Fibroblast of lung (primary cell): ENCODE results near the gene CLPX. TPM values are rescaled to one million over a fixed set of nuclear protein-coding genes. Genes with fewer than 3 reads are reported as not detected.
A peak's percentile ranks its signal among the peaks of the same experiment; 100 is the strongest.

Source experiments
- DNase-seq, 2 donors: peaks; one replicate each; pipeline versions ENCODE4 v3.0.0 to v3.0.0-alpha.2; 2010; ENCODE audit warnings: low read depth in 2 of 2
- H2AFZ ChIP-seq: 2 replicates; pipeline ENCODE4 v1.5.1; 2012; ENCODE audit warnings: low read length, control low read depth, inconsistent platforms
- H3K27ac ChIP-seq: 2 replicates; pipeline ENCODE4 v1.5.1; 2011; ENCODE audit warnings: low read length, control low read depth; ENCODE audit not compliant: insufficient read depth
- H3K27me3 ChIP-seq: 2 replicates; pipeline ENCODE4 v1.5.1; 2011; ENCODE audit warnings: mild to moderate bottlenecking, low read length; ENCODE audit not compliant: control insufficient read depth, insufficient read depth
- H3K36me3 ChIP-seq: 2 replicates; pipeline ENCODE4 v1.5.1; 2011; ENCODE audit warnings: low read length; ENCODE audit not compliant: control insufficient read depth, insufficient read depth
- H3K4me1 ChIP-seq: 2 replicates; pipeline ENCODE4 v1.5.1; 2011; ENCODE audit warnings: low read length; ENCODE audit not compliant: control insufficient read depth, insufficient read depth; ENCODE audit errors: extremely low read depth
- H3K4me2 ChIP-seq: 2 replicates; pipeline ENCODE4 v1.5.1; 2011; ENCODE audit warnings: low read length, control low read depth; ENCODE audit not compliant: insufficient read depth; ENCODE audit errors: extremely low read depth
- H3K4me3 ChIP-seq, 4 experiments: fragments of 200-600 bp in 1 of 4; sonication (generic) in 1 of 4; replicated peaks in 1 of 4; 2 replicates each; pipeline ENCODE4 v1.5.1; 2011 to 2016; ENCODE audit warnings: low read length in 4 of 4, low read depth in 3 of 4, mild to moderate bottlenecking in 3 of 4, control low read depth in 2 of 4, inconsistent platforms in 1 of 4, mixed read lengths in 1 of 4; ENCODE audit not compliant: insufficient read depth in 1 of 4; ENCODE audit errors: control extremely low read depth in 1 of 4
- H3K79me2 ChIP-seq: 2 replicates; pipeline ENCODE4 v1.5.1; 2012; ENCODE audit warnings: mild to moderate bottlenecking, low read length, inconsistent platforms; ENCODE audit not compliant: control insufficient read depth, insufficient read depth
- H3K9ac ChIP-seq: 2 replicates; pipeline ENCODE4 v1.5.1; 2011; ENCODE audit warnings: mild to moderate bottlenecking, low read length, control low read depth; ENCODE audit not compliant: insufficient read depth
- H3K9me3 ChIP-seq: 2 replicates; pipeline ENCODE4 v1.5.1; 2012; ENCODE audit warnings: low read depth, low read length; ENCODE audit not compliant: control insufficient read depth, insufficient read depth
- H4K20me1 ChIP-seq: 2 replicates; pipeline ENCODE4 v1.5.1; 2011; ENCODE audit warnings: low read length; ENCODE audit not compliant: control insufficient read depth, insufficient read depth; ENCODE audit errors: extremely low read depth
- EZH2 ChIP-seq: IDR thresholded peaks from 2 replicates; pipeline ENCODE4 v1.5.1; 2012; ENCODE audit warnings: low read length, control low read depth, mild to moderate bottlenecking; ENCODE audit errors: missing control alignments
- polyA minus RNA-seq: library from RNA; depleted of rRNA, polyadenylated mRNA; stranded (reverse); fragments of >200 nt; gene quantifications from 2 replicates; pipeline ENCODE4 v1.2.3, GENCODE V29; 2011; ENCODE audit warnings: low replicate concordance
- polyA plus RNA-seq, 2 donors: library from polyadenylated mRNA; depleted of rRNA in 1 of 2; stranded (reverse) in 1 of 2; unstranded in 1 of 2; fragments of >200 nt; gene quantifications; 2 replicates each; pipeline ENCODE4 v1.2.1, GENCODE V29; 2011 to 2012; ENCODE audit warnings: missing spikeins in 1 of 2
- total RNA-seq: library from RNA; depleted of rRNA; stranded (reverse); fragments of >200 nt; gene quantifications from 2 replicates; pipeline ENCODE4 v1.2.1, GENCODE V29; 2014
- TF ChIP-seq, protein P1 (sequence below), 2 donors: IDR thresholded peaks in 1 of 2; conservative IDR thresholded peaks in 1 of 2; 1 replicate in 1 of 2; 2 replicates in 1 of 2; pipeline ENCODE4 v1.5.1; 2011 to 2012; ENCODE audit warnings: low read length in 2 of 2, control low read depth in 1 of 2, inconsistent platforms in 1 of 2, low read depth in 1 of 2, mild to moderate bottlenecking in 1 of 2

The CLPX gene
- total RNA-seq (36.2 and 42.1 TPM in 2 replicates), polyA plus RNA-seq (50.4 and 53.4 TPM in 2 replicates), polyA minus RNA-seq (5.6 and 5.8 TPM in 2 replicates)
- polyA plus RNA-seq (2012), result 26.6 and 29.5 TPM in 2 replicates

DNA sequence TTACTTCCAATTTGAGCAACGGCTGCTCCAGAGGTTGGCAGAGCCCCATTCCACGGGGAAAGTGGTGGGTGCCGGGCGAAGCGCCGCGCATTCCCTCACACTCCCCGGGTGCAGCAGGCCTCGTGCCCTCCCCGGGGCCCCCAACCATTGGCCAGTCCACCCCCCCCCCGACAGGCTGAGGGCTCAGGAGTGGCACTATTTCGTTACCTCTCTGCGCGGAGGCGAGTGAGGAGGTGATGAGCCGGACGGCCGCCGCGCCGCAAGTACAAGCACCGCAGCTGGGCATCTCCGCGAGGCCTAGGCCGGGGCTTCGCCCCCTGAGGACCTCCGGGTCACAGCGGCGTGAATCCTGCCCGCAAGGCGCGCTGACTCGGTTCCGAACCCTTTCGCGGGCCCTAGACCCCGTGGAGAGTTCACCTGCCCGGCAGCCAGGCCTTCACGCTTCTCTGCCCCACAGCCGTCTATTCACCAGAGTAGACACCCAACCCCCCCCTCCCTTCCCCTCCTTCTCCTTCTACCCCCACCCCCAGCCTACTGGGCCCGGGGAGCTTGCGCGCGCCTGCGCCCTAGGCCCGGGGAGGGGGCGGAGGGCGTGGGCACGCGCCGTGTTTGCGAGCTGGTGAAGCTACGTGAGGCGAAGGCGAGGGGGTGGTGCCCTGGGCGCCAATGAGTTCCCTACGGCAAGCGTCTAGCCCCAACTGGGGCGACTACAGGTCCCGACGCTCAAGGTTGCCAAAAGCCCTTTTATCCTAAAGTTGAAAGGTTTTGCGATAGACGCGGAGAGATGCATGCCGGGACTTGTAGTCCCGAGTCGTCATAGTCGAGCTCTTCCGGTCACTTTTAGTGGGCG lies at the start of gene CLPX:
Gene CLPX (minus strand): TSS at position 475 of the 850 bp plus-strand sequence. CDS start 189 bp downstream, at position 286.
- Histone ChIP-seq H3K9ac (peak within 1 kb of the TSS; percentile 89), H3K4me1 (peaks cover 2% of the 10 kb centered on the region), H3K36me3 (no peaks in the 10 kb centered on the region), H2AFZ (peak within 1 kb of the TSS; percentile 94), H3K79me2 (peaks cover 46% of the 10 kb centered on the region), H3K4me2 (peak within 1 kb of the TSS; percentile 88), H4K20me1 (peaks cover 3% of the 10 kb centered on the region), H3K27me3 (no peaks in the 10 kb centered on the region), H3K9me3 (no peaks in the 10 kb centered on the region), H3K4me3 (peak within 1 kb of the TSS; percentile 78 to 98 (median 96)), H3K27ac (peak within 1 kb of the TSS; percentile 76)
- peak; percentile 89 to 95 for DNase-seq
- no peak for TF ChIP-seq EZH2
- TF ChIP-seq, protein P1, sequence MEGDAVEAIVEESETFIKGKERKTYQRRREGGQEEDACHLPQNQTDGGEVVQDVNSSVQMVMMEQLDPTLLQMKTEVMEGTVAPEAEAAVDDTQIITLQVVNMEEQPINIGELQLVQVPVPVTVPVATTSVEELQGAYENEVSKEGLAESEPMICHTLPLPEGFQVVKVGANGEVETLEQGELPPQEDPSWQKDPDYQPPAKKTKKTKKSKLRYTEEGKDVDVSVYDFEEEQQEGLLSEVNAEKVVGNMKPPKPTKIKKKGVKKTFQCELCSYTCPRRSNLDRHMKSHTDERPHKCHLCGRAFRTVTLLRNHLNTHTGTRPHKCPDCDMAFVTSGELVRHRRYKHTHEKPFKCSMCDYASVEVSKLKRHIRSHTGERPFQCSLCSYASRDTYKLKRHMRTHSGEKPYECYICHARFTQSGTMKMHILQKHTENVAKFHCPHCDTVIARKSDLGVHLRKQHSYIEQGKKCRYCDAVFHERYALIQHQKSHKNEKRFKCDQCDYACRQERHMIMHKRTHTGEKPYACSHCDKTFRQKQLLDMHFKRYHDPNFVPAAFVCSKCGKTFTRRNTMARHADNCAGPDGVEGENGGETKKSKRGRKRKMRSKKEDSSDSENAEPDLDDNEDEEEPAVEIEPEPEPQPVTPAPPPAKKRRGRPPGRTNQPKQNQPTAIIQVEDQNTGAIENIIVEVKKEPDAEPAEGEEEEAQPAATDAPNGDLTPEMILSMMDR (conservative IDR thresholded peaks at IDR 0.05 in 1 of 2, IDR thresholded peaks at IDR 0.05 in 1 of 2; ENCODE audit: low read depth in 1 of 2, low read length in 2 of 2), result no peak

DNA sequence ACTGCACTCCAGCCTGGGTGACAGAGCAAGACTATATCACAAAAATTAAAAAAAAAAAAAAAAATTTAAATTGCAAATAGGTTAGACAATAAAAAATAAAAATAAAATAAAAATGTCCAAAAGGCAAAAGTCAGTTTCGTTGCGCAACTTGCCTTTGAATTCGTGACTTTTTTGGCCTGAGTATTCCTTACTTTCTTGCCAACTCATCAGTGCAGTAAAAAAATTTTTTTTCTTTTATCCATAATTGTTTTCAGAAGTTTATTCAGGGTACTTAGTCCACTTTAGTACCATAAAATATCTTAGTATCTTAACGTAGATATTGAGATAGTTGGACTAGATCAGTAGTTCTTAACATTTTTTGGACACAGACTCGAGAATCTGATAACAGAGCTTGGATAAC lies 48.6 kb upstream of the CLPX start:
- Histone ChIP-seq H3K9ac (no peak overlapping the region), H3K36me3 (no peaks in the 10 kb centered on the region)
- TF ChIP-seq, protein P1 (conservative IDR thresholded peaks at IDR 0.05 in 1 of 2, IDR thresholded peaks at IDR 0.05 in 1 of 2; ENCODE audit: low read depth in 1 of 2, low read length in 2 of 2), result no peak
- TF ChIP-seq EZH2, result no peak

DNA sequence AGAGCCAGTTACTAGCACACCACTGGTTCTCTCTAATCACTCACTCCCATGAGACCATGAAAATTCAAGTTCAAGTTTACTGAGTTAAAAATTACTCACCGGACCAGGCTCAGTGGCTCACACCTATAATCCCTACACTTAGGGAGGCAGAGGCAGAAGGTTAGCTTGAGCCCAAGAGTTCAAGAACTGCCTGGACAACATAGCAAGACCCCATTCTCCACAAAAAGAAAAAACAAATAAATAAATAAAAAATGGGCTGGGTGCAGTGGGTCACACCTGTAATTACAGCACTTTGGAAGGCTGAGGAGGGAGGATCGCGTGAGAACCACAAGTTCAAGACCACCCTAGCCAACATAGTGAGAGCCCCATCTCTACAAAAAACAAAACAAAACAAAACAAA lies 47.4 kb upstream of the CLPX start:
- Histone ChIP-seq H3K27ac (no peak overlapping the region), H3K4me1 (no peaks in the 10 kb centered on the region), H4K20me1 (no peaks in the 10 kb centered on the region), H3K4me3 (no peak overlapping the region), H3K27me3 (no peaks in the 10 kb centered on the region), H3K4me2 (no peak overlapping the region), H3K9ac (no peak overlapping the region), H2AFZ (no peak overlapping the region), H3K36me3 (no peaks in the 10 kb centered on the region), H3K9me3 (no peaks in the 10 kb centered on the region), H3K79me2 (no peaks in the 10 kb centered on the region)
- TF ChIP-seq, protein P1 (conservative IDR thresholded peaks at IDR 0.05 in 1 of 2, IDR thresholded peaks at IDR 0.05 in 1 of 2; ENCODE audit: low read depth in 1 of 2, low read length in 2 of 2), result no peak
- TF ChIP-seq EZH2, result no peak
- DNase-seq, result no peak

More for the DNA sequence above, 48.6 kb upstream of the CLPX start:
- Histone ChIP-seq H3K4me3 (no peak overlapping the region), H2AFZ (no peak overlapping the region), H4K20me1 (no peaks in the 10 kb centered on the region), H3K79me2 (no peaks in the 10 kb centered on the region), H3K4me1 (no peaks in the 10 kb centered on the region), H3K27ac (no peak overlapping the region), H3K27me3 (no peaks in the 10 kb centered on the region), H3K9me3 (no peaks in the 10 kb centered on the region), H3K4me2 (no peak overlapping the region)
- no peak for DNase-seq
